NT2/D1 (cell line): ENCODE measurements around the gene GHDC.
"Not testable (repeated sequence)": the region's sequence is repeated elsewhere in the genome, so short reads cannot be mapped to it uniquely, and the experiment has no call there.

Source experiments
- DNase-seq: peaks from one replicate; pipeline ENCODE4 v3.0.0-alpha.2; 2011; ENCODE audit warnings: low read depth, low spot score
- H3K27me3 ChIP-seq: 2 replicates; pipeline ENCODE4 v1.6.0; 2011; ENCODE audit warnings: mild to moderate bottlenecking; ENCODE audit not compliant: insufficient read length, insufficient read depth
- H3K36me3 ChIP-seq: 2 replicates; pipeline ENCODE4 v1.6.1; 2011; ENCODE audit warnings: mild to moderate bottlenecking, low read length, mixed read lengths; ENCODE audit not compliant: insufficient read depth, insufficient read length
- H3K4me1 ChIP-seq: 2 replicates; pipeline ENCODE4 v1.5.1; 2011; ENCODE audit not compliant: insufficient read depth, insufficient read length
- H3K4me3 ChIP-seq: 2 replicates; pipeline ENCODE4 v1.5.1; 2011; ENCODE audit warnings: low read depth; ENCODE audit not compliant: insufficient read length
- H3K9ac ChIP-seq: 2 replicates; pipeline ENCODE4 v1.6.0; 2011; ENCODE audit warnings: low read depth; ENCODE audit not compliant: insufficient read length
- H3K9me3 ChIP-seq: 2 replicates; pipeline ENCODE4 v1.5.1; 2011; ENCODE audit warnings: mild to moderate bottlenecking, low read length; ENCODE audit not compliant: insufficient read depth
- SUZ12 ChIP-seq: IDR thresholded peaks from 2 replicates; pipeline ENCODE4 v1.6.1; 2011; ENCODE audit not compliant: insufficient read length, insufficient read depth; ENCODE audit errors: extremely low read depth
- YY1 ChIP-seq: IDR thresholded peaks from 2 replicates; pipeline ENCODE4 v1.6.1; 2011; ENCODE audit not compliant: insufficient read length, insufficient read depth
- ZNF274 ChIP-seq: IDR thresholded peaks from 2 replicates; pipeline ENCODE4 v1.6.1; 2011; ENCODE audit warnings: mild to moderate bottlenecking, low read depth, low read length

Gene GHDC

GRCh38 chr17:42233994-42234393, 39.7 kb upstream of the GHDC start:
- no peak for TF ChIP-seq SUZ12
- TF ChIP-seq ZNF274: no peak
- no peak for TF ChIP-seq YY1
- no peak for DNase-seq
- H3K4me3 ChIP-seq: no peak overlapping the region
- H3K9ac ChIP-seq: no peak overlapping the region
- no peaks in the 10 kb centered on the region for H3K4me1 ChIP-seq
- H3K9me3 ChIP-seq: no peaks in the 10 kb centered on the region
- H3K27me3 ChIP-seq: no peaks in the 10 kb centered on the region
- H3K36me3 ChIP-seq: no peaks in the 10 kb centered on the region

GRCh38 chr17:42233156-42233555, 38.9 kb upstream of the GHDC start:
- Histone ChIP-seq H3K9me3 (no peaks in the 10 kb centered on the region), H3K4me1 (no peaks in the 10 kb centered on the region), H3K36me3 (no peaks in the 10 kb centered on the region)

GRCh38 chr17:42230225-42230624, 35.9 kb upstream of the GHDC start:
- no peak overlapping the region for H3K9ac ChIP-seq
- DNase-seq: no peak
- no peaks in the 10 kb centered on the region for H3K27me3 ChIP-seq
- H3K9me3 ChIP-seq: no peaks in the 10 kb centered on the region
- no peaks in the 10 kb centered on the region for H3K4me1 ChIP-seq
- no peak overlapping the region for H3K4me3 ChIP-seq
- no peaks in the 10 kb centered on the region for H3K36me3 ChIP-seq
- TF ChIP-seq ZNF274 (no peak), YY1 (no peak), SUZ12 (no peak)

More at GRCh38 chr17:42233156-42233555, 38.9 kb upstream of the GHDC start:
- DNase-seq: no peak
- TF ChIP-seq YY1 (no peak), ZNF274 (no peak), SUZ12 (no peak)
- no peak overlapping the region for H3K4me3 ChIP-seq
- no peaks in the 10 kb centered on the region for H3K27me3 ChIP-seq
- no peak overlapping the region for H3K9ac ChIP-seq

- no peak for TF ChIP-seq SUZ12
- TF ChIP-seq ZNF274: no peak
- TF ChIP-seq YY1: no peak
- Histone ChIP-seq H3K4me1 (no peaks in the 10 kb centered on the region), H3K27me3 (no peaks in the 10 kb centered on the region), H3K4me3 (no peak overlapping the region), H3K9me3 (no peaks in the 10 kb centered on the region), H3K9ac (no peak overlapping the region), H3K36me3 (no peaks in the 10 kb centered on the region)
- DNase-seq: no peak
These were observed 33.8 kb upstream of the GHDC start for GRCh38 chr17:42227849-42228700.

GRCh38 chr17:42225646-42226045, 31.4 kb upstream of the GHDC start:
- no peak for TF ChIP-seq YY1
- no peak for TF ChIP-seq ZNF274
- no peak for TF ChIP-seq SUZ12
- Histone ChIP-seq H3K4me3 (no peak overlapping the region), H3K36me3 (peaks cover 7% of the 10 kb centered on the region), H3K27me3 (no peaks in the 10 kb centered on the region), H3K4me1 (no peaks in the 10 kb centered on the region), H3K9ac (no peak overlapping the region), H3K9me3 (no peaks in the 10 kb centered on the region)
- DNase-seq: no peak

GRCh38 chr17:42224651-42225050, 30.4 kb upstream of the GHDC start:
- TF ChIP-seq ZNF274 (no peak), SUZ12 (no peak), YY1 (no peak)
- Histone ChIP-seq H3K36me3 (peaks cover 7% of the 10 kb centered on the region), H3K9ac (no peak overlapping the region), H3K4me3 (no peak overlapping the region), H3K9me3 (no peaks in the 10 kb centered on the region), H3K27me3 (no peaks in the 10 kb centered on the region), H3K4me1 (no peaks in the 10 kb centered on the region)
- no peak for DNase-seq

- no peaks in the 10 kb centered on the region for H3K27me3 ChIP-seq
- no peaks in the 10 kb centered on the region for H3K9me3 ChIP-seq
- H3K4me1 ChIP-seq: no peaks in the 10 kb centered on the region
- TF ChIP-seq YY1 (no peak), ZNF274 (no peak), SUZ12 (no peak)
- peak; percentile 23 for DNase-seq
- H3K36me3 ChIP-seq: peaks cover 18% of the 10 kb centered on the region
- peak overlapping the region; percentile 6 for H3K9ac ChIP-seq
- no peak overlapping the region for H3K4me3 ChIP-seq
These were observed 27.8 kb upstream of the GHDC start for GRCh38 chr17:42221886-42222745.

GRCh38 chr17:42219280-42219679, 25.0 kb upstream of the GHDC start:
- not testable (repeated sequence) for H3K27me3 ChIP-seq, H3K4me3 ChIP-seq, H3K9ac ChIP-seq, H3K4me1 ChIP-seq, H3K9me3 ChIP-seq, DNase-seq
- peaks cover 28% of the 10 kb centered on the region for H3K36me3 ChIP-seq
